Epithelial cell of prostate (primary cell): ENCODE data around the gene RNF207.

Source experiments
- DNase-seq: peaks from one replicate; pipeline ENCODE4 v3.0.0-alpha.2; 2011; ENCODE audit warnings: low read depth, low spot score
- H3K27ac ChIP-seq: fragments of 450-650 bp; 2 replicates; pipeline ENCODE4 v1.5.1; 2017; ENCODE audit warnings: mild to moderate bottlenecking

The RNF207 gene

GRCh38 chr1:6171548-6172124, 34.3 kb upstream of the RNF207 start:
- DNase-seq, result no peak
- no peak overlapping the region for H3K27ac ChIP-seq

- no peak for DNase-seq
- H3K27ac ChIP-seq, result no peak overlapping the region
Observed at GRCh38 chr1:6172549-6172948, 33.4 kb upstream of the RNF207 start.

- DNase-seq, result no peak
- H3K27ac ChIP-seq, result no peak overlapping the region
Observed at GRCh38 chr1:6174621-6175410, 31.1 kb upstream of the RNF207 start.

GRCh38 chr1:6175411-6175828, 30.5 kb upstream of the RNF207 start:
- H3K27ac ChIP-seq, result no peak overlapping the region
- no peak for DNase-seq

- no peak for DNase-seq
- no peak overlapping the region for H3K27ac ChIP-seq
Observed at GRCh38 chr1:6176779-6177178, 29.1 kb upstream of the RNF207 start.

GRCh38 chr1:6177681-6178380, 28.1 kb upstream of the RNF207 start:
- no peak for DNase-seq
- H3K27ac ChIP-seq, result no peak overlapping the region

- no peak overlapping the region for H3K27ac ChIP-seq
- no peak for DNase-seq
Observed at GRCh38 chr1:6178751-6179563, 27.0 kb upstream of the RNF207 start.

GRCh38 chr1:6179564-6180175, 26.2 kb upstream of the RNF207 start:
- DNase-seq, result no peak
- H3K27ac ChIP-seq, result no peak overlapping the region

- DNase-seq, result no peak
- no peak within 1 kb of the TSS for H3K27ac ChIP-seq
Observed at GRCh38 chr1:6180268-6180706, 25.6 kb upstream of the RNF207 start, which contains the start of gene CHD5. CHD5 (minus strand) TSS chr1:6180321; CDS start chr1:6180023, 298 bp downstream.

- no peak for DNase-seq
- H3K27ac ChIP-seq, result no peak overlapping the region
Observed at GRCh38 chr1:6180707-6181311, 25.1 kb upstream of the RNF207 start.

GRCh38 chr1:6181347-6181770, 24.6 kb upstream of the RNF207 start:
- no peak overlapping the region for H3K27ac ChIP-seq
- no peak for DNase-seq

- H3K27ac ChIP-seq, result no peak overlapping the region
- no peak for DNase-seq
Observed at GRCh38 chr1:6183520-6183989, 22.4 kb upstream of the RNF207 start.

GRCh38 chr1:6184083-6184783, 21.7 kb upstream of the RNF207 start:
- DNase-seq, result no peak
- no peak overlapping the region for H3K27ac ChIP-seq

GRCh38 chr1:6185151-6185550, 20.8 kb upstream of the RNF207 start:
- no peak overlapping the region for H3K27ac ChIP-seq
- no peak for DNase-seq

GRCh38 chr1:6185635-6186382, 20.1 kb upstream of the RNF207 start:
- DNase-seq, result no peak
- no peak overlapping the region for H3K27ac ChIP-seq

GRCh38 chr1:6188466-6188865, 17.5 kb upstream of the RNF207 start:
- no peak overlapping the region for H3K27ac ChIP-seq
- DNase-seq, result no peak

GRCh38 chr1:6191968-6192367, 14.0 kb upstream of the RNF207 start:
- no peak overlapping the region for H3K27ac ChIP-seq
- DNase-seq, result no peak

GRCh38 chr1:6197746-6198427, 8.0 kb upstream of the RNF207 start:
- DNase-seq, result no peak
- no peak overlapping the region for H3K27ac ChIP-seq
